ENCODE measurements around the gene CCL8.

Gene CCL8

DNA sequence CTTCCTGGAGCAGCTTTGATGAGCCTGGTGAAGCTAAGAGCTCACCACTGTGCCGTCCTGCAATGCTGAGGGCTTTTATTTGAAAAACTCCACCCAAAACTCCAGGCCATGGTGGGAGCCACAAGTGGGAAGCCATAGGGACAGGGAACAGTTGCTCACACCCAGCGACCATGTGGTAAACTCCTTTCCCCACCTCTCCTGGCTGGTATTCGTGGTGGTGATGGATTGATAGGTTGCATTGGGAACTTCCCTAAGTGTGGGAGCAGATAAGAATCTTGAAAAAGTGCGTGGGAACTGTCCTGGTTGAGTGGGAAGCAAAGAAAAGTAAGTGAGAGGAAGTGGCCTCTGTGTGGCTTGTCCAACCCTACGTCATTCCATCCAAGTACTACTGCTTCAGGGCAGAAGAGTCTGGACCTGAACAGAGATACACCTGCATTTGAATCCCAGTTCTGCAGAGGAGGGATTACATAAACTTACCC lies 44.0 kb downstream of the CCL8 start, which contains the start of gene CCL1:
TSS of gene CCL1 (minus strand) at position 51 of the 479 bp plus-strand sequence. CDS start 72 bp downstream, outside the sequence.
- no peak for DNase-seq
- TF ChIP-seq, protein P1, sequence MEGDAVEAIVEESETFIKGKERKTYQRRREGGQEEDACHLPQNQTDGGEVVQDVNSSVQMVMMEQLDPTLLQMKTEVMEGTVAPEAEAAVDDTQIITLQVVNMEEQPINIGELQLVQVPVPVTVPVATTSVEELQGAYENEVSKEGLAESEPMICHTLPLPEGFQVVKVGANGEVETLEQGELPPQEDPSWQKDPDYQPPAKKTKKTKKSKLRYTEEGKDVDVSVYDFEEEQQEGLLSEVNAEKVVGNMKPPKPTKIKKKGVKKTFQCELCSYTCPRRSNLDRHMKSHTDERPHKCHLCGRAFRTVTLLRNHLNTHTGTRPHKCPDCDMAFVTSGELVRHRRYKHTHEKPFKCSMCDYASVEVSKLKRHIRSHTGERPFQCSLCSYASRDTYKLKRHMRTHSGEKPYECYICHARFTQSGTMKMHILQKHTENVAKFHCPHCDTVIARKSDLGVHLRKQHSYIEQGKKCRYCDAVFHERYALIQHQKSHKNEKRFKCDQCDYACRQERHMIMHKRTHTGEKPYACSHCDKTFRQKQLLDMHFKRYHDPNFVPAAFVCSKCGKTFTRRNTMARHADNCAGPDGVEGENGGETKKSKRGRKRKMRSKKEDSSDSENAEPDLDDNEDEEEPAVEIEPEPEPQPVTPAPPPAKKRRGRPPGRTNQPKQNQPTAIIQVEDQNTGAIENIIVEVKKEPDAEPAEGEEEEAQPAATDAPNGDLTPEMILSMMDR (IDR thresholded peaks at IDR 0.05; ENCODE audit: low read depth, low read length, missing control alignments) = no peak
- in situ Hi-C loops (cut with HindIII; ENCODE audit: low pct_ligation_motif_present, low sequenced_read_pairs) = loop anchor here (25.0 kb wide), 1 partner anchor 176 kb away; no protein-coding TSS in a partner anchor
- Histone ChIP-seq H3K4me3 (ENCODE audit: low read depth, low read length) (no peak within 1 kb of the TSS), H3K27ac (no peak within 1 kb of the TSS), H3K36me3 (replicated peaks) (no peaks in the 10 kb centered on the region), H3K27me3 (replicated peaks) (no peaks in the 10 kb centered on the region)

GRCh38 chr17:34364751-34365150 lies 45.5 kb downstream of the CCL8 start:
- Histone ChIP-seq H3K27me3 (replicated peaks) (no peaks in the 10 kb centered on the region), H3K4me3 (ENCODE audit: low read depth, low read length) (no peak overlapping the region), H3K36me3 (replicated peaks) (no peaks in the 10 kb centered on the region), H3K27ac (no peak overlapping the region)
- in situ Hi-C loops (cut with HindIII; ENCODE audit: low pct_ligation_motif_present, low sequenced_read_pairs) = loop anchor here (25.0 kb wide), 1 partner anchor 177 kb away; no protein-coding TSS in a partner anchor
- DNase-seq = no peak
- TF ChIP-seq, protein P1 (IDR thresholded peaks at IDR 0.05; ENCODE audit: low read depth, low read length, missing control alignments) = no peak

- Histone ChIP-seq H3K4me3 (ENCODE audit: low read depth, low read length) (no peak overlapping the region), H3K27ac (no peak overlapping the region), H3K27me3 (replicated peaks) (no peaks in the 10 kb centered on the region), H3K36me3 (replicated peaks) (no peaks in the 10 kb centered on the region)
- TF ChIP-seq, protein P1 (IDR thresholded peaks at IDR 0.05; ENCODE audit: low read depth, low read length, missing control alignments) = no peak
- no peak for DNase-seq
- in situ Hi-C loops (cut with HindIII; ENCODE audit: low pct_ligation_motif_present, low sequenced_read_pairs) = loop anchor here (25.0 kb wide), 1 partner anchor 178 kb away; no protein-coding TSS in a partner anchor
Observed at GRCh38 chr17:34365340-34365739, 46.1 kb downstream of the CCL8 start.

GRCh38 chr17:34366010-34366409 lies 46.8 kb downstream of the CCL8 start:
- DNase-seq = no peak
- H3K27me3 ChIP-seq (replicated peaks) = no peaks in the 10 kb centered on the region
- H3K36me3 ChIP-seq (replicated peaks) = no peaks in the 10 kb centered on the region
- TF ChIP-seq, protein P1 (IDR thresholded peaks at IDR 0.05; ENCODE audit: low read depth, low read length, missing control alignments) = no peak
- no peak overlapping the region for H3K4me3 ChIP-seq (ENCODE audit: low read depth, low read length)
- H3K27ac ChIP-seq = no peak overlapping the region
- in situ Hi-C loops (cut with HindIII; ENCODE audit: low pct_ligation_motif_present, low sequenced_read_pairs) = loop anchor here (25.0 kb wide), 1 partner anchor 179 kb away; no protein-coding TSS in a partner anchor

DNA sequence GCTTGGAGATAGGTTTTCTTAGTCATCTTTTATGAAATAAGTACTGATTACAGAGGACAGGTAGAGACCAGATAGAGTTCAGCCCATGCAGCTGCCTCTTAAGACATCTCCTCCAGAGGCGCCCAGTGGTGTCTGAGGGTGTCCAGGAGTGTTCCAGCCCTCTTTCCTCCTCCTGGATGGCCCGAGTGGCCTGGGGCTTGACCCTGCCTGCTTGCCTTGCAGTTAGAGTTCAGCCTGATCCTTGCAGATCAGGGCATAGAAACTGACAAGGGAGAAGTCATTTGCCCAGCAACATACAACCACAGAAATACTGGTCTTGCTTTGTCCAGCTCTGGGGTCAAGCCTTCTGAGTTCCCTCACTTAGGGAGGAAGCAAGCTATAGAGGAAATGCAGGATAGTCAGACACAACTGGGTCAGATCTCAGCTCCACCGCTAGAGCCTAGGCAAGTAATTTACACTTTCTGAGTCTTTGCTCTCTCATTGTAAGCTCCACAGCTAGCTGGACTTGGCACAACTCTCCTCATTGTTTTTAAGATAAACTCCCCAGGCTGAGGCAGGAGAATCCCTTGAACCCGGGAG lies 47.4 kb downstream of the CCL8 start:
- no peak overlapping the region for H3K4me3 ChIP-seq (ENCODE audit: low read depth, low read length)
- no peak overlapping the region for H3K27ac ChIP-seq
- no peaks in the 10 kb centered on the region for H3K36me3 ChIP-seq (replicated peaks)
- no peak for DNase-seq
- TF ChIP-seq, protein P1 (IDR thresholded peaks at IDR 0.05; ENCODE audit: low read depth, low read length, missing control alignments) = no peak
- in situ Hi-C loops (cut with HindIII; ENCODE audit: low pct_ligation_motif_present, low sequenced_read_pairs) = loop anchor here (25.0 kb wide), 1 partner anchor 179 kb away; no protein-coding TSS in a partner anchor
- no peaks in the 10 kb centered on the region for H3K27me3 ChIP-seq (replicated peaks)

All from brain microvascular endothelial cell (primary cell).